Endothelial cell of umbilical vein (primary cell): ENCODE results near the gene POLR2E. TPM values are rescaled to one million over a fixed set of nuclear protein-coding genes. Genes with fewer than 3 reads are reported as not detected.

Source experiments
- BruUV-seq: library from RNA; stranded (reverse); fragments of 400-500 nt; replicated peaks from 2 replicates; lab custom pipeline; 2021; lab: Mats Ljungman, UMichigan
- CTCF ChIA-PET: fragments of 300-600, 350-600 bp; sonication (Branson Sonifier 250); formaldehyde crosslinking; loops from one replicate; lab custom pipeline; 2021; ENCODE audit warnings: antibody characterized with exemption, inconsistent platforms; lab: Charles Lee
- POLR2A ChIA-PET: fragments of 300-600, 350-600 bp; sonication (Branson Sonifier 250); formaldehyde crosslinking; loops from one replicate; lab custom pipeline; 2021; ENCODE audit warnings: antibody characterized with exemption, inconsistent platforms; lab: Charles Lee
- DNase-seq: peaks from one replicate; pipeline ENCODE4 v3.0.0-alpha.2; 2011; ENCODE audit warnings: low read depth, low spot score
- FAIRE-seq: peaks from 2 replicates; lab custom pipeline; 2011; peaks lifted over from hg19 to GRCh38; lab: Jason Lieb, UNC
- H2AFZ ChIP-seq: 2 replicates; pipeline ENCODE4 v1.6.0; 2012; ENCODE audit warnings: low read depth, low read length, control low read depth, inconsistent platforms
- H3K27ac ChIP-seq: 2 replicates; pipeline ENCODE4 v1.5.1; 2011; ENCODE audit warnings: low read depth, mild to moderate bottlenecking, control low read depth, low read length, moderate library complexity; ENCODE audit not compliant: insufficient read depth
- H3K27me3 ChIP-seq, 2 experiments: 2 replicates each; pipeline versions ENCODE4 v1.6.0 to v1.6.1; 2011; ENCODE audit warnings: low read length in 2 of 2, mixed read lengths in 1 of 2; ENCODE audit not compliant: control insufficient read depth in 2 of 2, insufficient read depth in 2 of 2
- H3K36me3 ChIP-seq, 2 experiments: 2 replicates in 1 of 2; 3 replicates in 1 of 2; pipeline ENCODE4 v1.5.1; 2011; ENCODE audit warnings: low read length in 2 of 2, mild to moderate bottlenecking in 1 of 2, moderate library complexity in 1 of 2; ENCODE audit not compliant: control insufficient read depth in 2 of 2, insufficient read depth in 2 of 2; ENCODE audit errors: extremely low read depth in 1 of 2
- H3K4me1 ChIP-seq: 3 replicates; pipeline ENCODE4 v1.5.1; 2011; ENCODE audit warnings: mild to moderate bottlenecking, low read length; ENCODE audit not compliant: control insufficient read depth, insufficient read depth; ENCODE audit errors: extremely low read depth
- H3K4me2 ChIP-seq: 2 replicates; pipeline ENCODE4 v1.6.1; 2011; ENCODE audit warnings: low read length, control low read depth, mixed read lengths; ENCODE audit not compliant: insufficient read depth
- H3K4me3 ChIP-seq, 3 experiments: fragments of 200-600 bp in 1 of 3; sonication (generic), shearing (Covaris generic) in 1 of 3; replicated peaks in 1 of 3; 2 replicates each; pipeline ENCODE4 v1.5.1; 2011 to 2016; ENCODE audit warnings: control low read depth in 3 of 3, low read length in 3 of 3, mild to moderate bottlenecking in 2 of 3, inconsistent platforms in 1 of 3, low read depth in 1 of 3, moderate library complexity in 1 of 3; ENCODE audit not compliant: insufficient read depth in 1 of 3
- H3K79me2 ChIP-seq: 2 replicates; pipeline ENCODE4 v1.6.0; 2012; ENCODE audit warnings: low read length, inconsistent platforms; ENCODE audit not compliant: control insufficient read depth, insufficient read depth
- H3K9ac ChIP-seq: replicated peaks from 2 replicates; pipeline ENCODE3; 2011; ENCODE audit warnings: low read length, control low read depth; ENCODE audit not compliant: insufficient read depth; ENCODE audit errors: extremely low read depth
- H3K9me1 ChIP-seq: replicated peaks from 3 replicates; pipeline ENCODE4 v1.6.0; 2011; ENCODE audit warnings: mild to moderate bottlenecking, low read length; ENCODE audit not compliant: control insufficient read depth, insufficient read depth; ENCODE audit errors: extremely low read depth
- H3K9me3 ChIP-seq: replicated peaks from 2 replicates; pipeline ENCODE4 v1.5.1; 2012; ENCODE audit warnings: low read length, inconsistent platforms; ENCODE audit not compliant: control insufficient read depth, insufficient read depth
- H4K20me1 ChIP-seq: replicated peaks from 2 replicates; pipeline ENCODE3; 2011; ENCODE audit warnings: mild to moderate bottlenecking, low read length; ENCODE audit not compliant: control insufficient read depth, insufficient read depth; ENCODE audit errors: extremely low read depth
- FOS ChIP-seq: IDR thresholded peaks from 2 replicates; pipeline ENCODE4 v1.6.1; 2011; ENCODE audit warnings: mild to moderate bottlenecking, low read length, moderate library complexity, borderline replicate concordance; ENCODE audit not compliant: insufficient read depth
- MAX ChIP-seq: IDR thresholded peaks from 2 replicates; pipeline ENCODE4 v1.6.1; 2011; ENCODE audit not compliant: insufficient read depth, insufficient read length
- POLR2A ChIP-seq: IDR thresholded peaks from 2 replicates; pipeline ENCODE4 v1.6.1; 2012; ENCODE audit warnings: low read depth, mild to moderate bottlenecking, control low read depth, low read length
- POLR2AphosphoS5 ChIP-seq: IDR thresholded peaks from 2 replicates; pipeline ENCODE4 v1.6.1; 2012; ENCODE audit warnings: low read depth, mild to moderate bottlenecking, control low read depth, low read length, moderate library complexity; ENCODE audit not compliant: insufficient read depth
- dilution Hi-C: fragments of 300-500 bp; cut with MboI; formaldehyde crosslinking; loops from one replicate; pipeline ENCODE4 v1.15.0; 2019; ENCODE audit warnings: low sequenced_read_pairs; ENCODE audit not compliant: extremely low pct_ligation_motif_present
- intact Hi-C: fragments of 100-400 bp; cut with micrococcal nuclease; formaldehyde crosslinking; loops from one replicate; pipeline ENCODE4 v1.10.0; 2022
- polyA plus RNA-seq, 4 experiments: library from polyadenylated mRNA; depleted of rRNA in 3 of 4; stranded (reverse) in 3 of 4; unstranded in 1 of 4; fragments of >200 nt; gene quantifications; 2 replicates each; pipeline versions ENCODE4 v1.2.1 to v1.2.3, GENCODE V29; 2011 to 2012; ENCODE audit warnings: missing spikeins in 1 of 4
- total RNA-seq: library from RNA; stranded (reverse); gene quantifications from 2 replicates; pipeline ENCODE4 v1.2.3, GENCODE V29; 2021
- TF ChIP-seq, protein P1 (sequence below), 2 donors: IDR thresholded peaks; 1 replicate in 1 of 2; 2 replicates in 1 of 2; pipeline ENCODE4 v1.5.1; 2011; ENCODE audit warnings: low read length in 2 of 2, mild to moderate bottlenecking in 2 of 2, moderate library complexity in 2 of 2, control low read depth in 1 of 2, inconsistent platforms in 1 of 2, low read depth in 1 of 2; ENCODE audit not compliant: insufficient read depth in 1 of 2; ENCODE audit errors: extremely low read depth in 1 of 2

Gene POLR2E
- total and polyA plus RNA-seq, 2 donors (not counting 3 experiments of a cell fraction or from before 2014, with no cell fraction given): 272 to 344 TPM

- FAIRE-seq: peak; percentile 100
- dilution Hi-C loops: no loop called here
Measured at GRCh38 chr19:1103708-1104310, 8.6 kb upstream of the POLR2E start, which contains the start of gene GPX4. GPX4 (plus strand) TSS chr19:1103994; CDS start chr19:1104044, 50 bp downstream.

More at GRCh38 chr19:1103708-1104310, 8.6 kb upstream of the POLR2E start, which contains the start of gene GPX4:
- Histone ChIP-seq H3K4me2 (peak within 1 kb of the TSS; percentile 65), H3K27ac (peak within 1 kb of the TSS; percentile 93), H2AFZ (no peak within 1 kb of the TSS), H3K36me3 (peaks cover 2 to 18% of the 10 kb centered on the region in 2 experiments), H3K27me3 (no peaks in the 10 kb centered on the region), H3K9ac (peak within 1 kb of the TSS; percentile 74), H3K4me3 (peak within 1 kb of the TSS; percentile 33 to 58 (median 52)), H3K4me1 (peaks cover 31% of the 10 kb centered on the region), H4K20me1 (no peaks in the 10 kb centered on the region), H3K9me1 (no peaks in the 10 kb centered on the region), H3K9me3 (peaks cover 2% of the 10 kb centered on the region), H3K79me2 (peaks cover 18% of the 10 kb centered on the region)
- peak; percentile 99 for DNase-seq
- no TSS peak for BruUV-seq
- TF ChIP-seq POLR2AphosphoS5: peak; percentile 97
- TF ChIP-seq, protein P1, sequence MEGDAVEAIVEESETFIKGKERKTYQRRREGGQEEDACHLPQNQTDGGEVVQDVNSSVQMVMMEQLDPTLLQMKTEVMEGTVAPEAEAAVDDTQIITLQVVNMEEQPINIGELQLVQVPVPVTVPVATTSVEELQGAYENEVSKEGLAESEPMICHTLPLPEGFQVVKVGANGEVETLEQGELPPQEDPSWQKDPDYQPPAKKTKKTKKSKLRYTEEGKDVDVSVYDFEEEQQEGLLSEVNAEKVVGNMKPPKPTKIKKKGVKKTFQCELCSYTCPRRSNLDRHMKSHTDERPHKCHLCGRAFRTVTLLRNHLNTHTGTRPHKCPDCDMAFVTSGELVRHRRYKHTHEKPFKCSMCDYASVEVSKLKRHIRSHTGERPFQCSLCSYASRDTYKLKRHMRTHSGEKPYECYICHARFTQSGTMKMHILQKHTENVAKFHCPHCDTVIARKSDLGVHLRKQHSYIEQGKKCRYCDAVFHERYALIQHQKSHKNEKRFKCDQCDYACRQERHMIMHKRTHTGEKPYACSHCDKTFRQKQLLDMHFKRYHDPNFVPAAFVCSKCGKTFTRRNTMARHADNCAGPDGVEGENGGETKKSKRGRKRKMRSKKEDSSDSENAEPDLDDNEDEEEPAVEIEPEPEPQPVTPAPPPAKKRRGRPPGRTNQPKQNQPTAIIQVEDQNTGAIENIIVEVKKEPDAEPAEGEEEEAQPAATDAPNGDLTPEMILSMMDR (IDR thresholded peaks at IDR 0.05; ENCODE audit: extremely low read depth in 1 of 2, insufficient read depth in 1 of 2, low read depth in 1 of 2, low read length in 2 of 2): no peak
- TF ChIP-seq MAX: no peak
- TF ChIP-seq FOS: no peak
- peak; percentile 99 for TF ChIP-seq POLR2A
- CTCF ChIA-PET: interaction anchor here (1.0 to 2.8 kb wide), 9 partner anchors 10 to 110 kb away, joined by 3 to 21 read pairs (median 4); no protein-coding TSS in a partner anchor
- intact Hi-C loops: loop anchor here (2.0 to 10.0 kb wide), 2 partner anchors 137 to 169 kb away; partner anchors contain the start of gene ATP5F1D
- POLR2A ChIA-PET: interaction anchor here (0.7 to 1.6 kb wide), 5 partner anchors 21 to 111 kb away, joined by 3 to 4 read pairs (median 3); partner anchors contain the start of gene ABCA7
